SK-N-SH treated with all-trans-retinoic acid at 6 μM for 48 hours (cell line): ENCODE results near the gene COQ7.

Source experiments
- ATAC-seq: fragments of 200-7000 bp; cut with Tn5 transposase; 3 replicates; pipeline ENCODE4 v1.9.1; 2020; ENCODE audit warnings: mild to moderate bottlenecking, moderate library complexity
- ARNTL ChIP-seq: fragments of 450-650 bp; formaldehyde crosslinking; IDR thresholded peaks from 2 replicates; pipeline ENCODE4 v1.5.0; 2020; ENCODE audit warnings: low read depth, mild to moderate bottlenecking, moderate library complexity, borderline replicate concordance
- BACH2 ChIP-seq: fragments of 250-450 bp; sonication (Bioruptor Pico); IDR thresholded peaks from 2 replicates; pipeline ENCODE4 v1.9.0; 2021; ENCODE audit warnings: mild to moderate bottlenecking, borderline replicate concordance
- CREB5 ChIP-seq: fragments of 250-450 bp; sonication (Bioruptor Pico); IDR thresholded peaks from 2 replicates; pipeline ENCODE4 v1.5.1; 2020; ENCODE audit warnings: low read depth, mild to moderate bottlenecking, moderate library complexity
- CSDC2 ChIP-seq: fragments of 250-450 bp; sonication (Bioruptor Pico); IDR thresholded peaks from 2 replicates; pipeline ENCODE4 v1.5.0; 2020; ENCODE audit warnings: mild to moderate bottlenecking, moderate library complexity
- CSRNP3 ChIP-seq: fragments of 250-450 bp; sonication (Bioruptor Pico); IDR thresholded peaks from 2 replicates; pipeline ENCODE4 v1.5.1; 2021; ENCODE audit warnings: mild to moderate bottlenecking, moderate library complexity
- ESRRG ChIP-seq: fragments of 250-450 bp; sonication (Bioruptor Pico); IDR thresholded peaks from 2 replicates; pipeline ENCODE4 v1.6.1; 2021; ENCODE audit warnings: mild to moderate bottlenecking
- GLIS3 ChIP-seq: fragments of 250-450 bp; sonication (Bioruptor Pico); IDR thresholded peaks from 2 replicates; pipeline ENCODE4 v1.5.0; 2020; ENCODE audit warnings: mild to moderate bottlenecking, moderate library complexity
- OSR1 ChIP-seq: fragments of 250-450 bp; sonication (Bioruptor Pico); IDR thresholded peaks from 2 replicates; pipeline ENCODE4 v1.8.0; 2022; ENCODE audit warnings: moderate library complexity, mild to moderate bottlenecking, inconsistent platforms
- PATZ1 ChIP-seq: fragments of 250-450 bp; sonication (Bioruptor Pico); IDR thresholded peaks from 2 replicates; pipeline ENCODE4 v1.8.0; 2020; ENCODE audit warnings: mild to moderate bottlenecking, moderate library complexity, borderline replicate concordance
- POU6F1 ChIP-seq: fragments of 250-450 bp; sonication (Bioruptor Pico); IDR thresholded peaks from 2 replicates; pipeline ENCODE4 v1.8.0; 2021; ENCODE audit warnings: low read depth, mild to moderate bottlenecking, moderate library complexity, borderline replicate concordance
- PPARA ChIP-seq: fragments of 250-450 bp; sonication (Bioruptor Pico); IDR thresholded peaks from 2 replicates; pipeline ENCODE4 v1.5.0; 2020; ENCODE audit warnings: mild to moderate bottlenecking, borderline replicate concordance
- RARB ChIP-seq: fragments of 250-450 bp; sonication (Bioruptor Pico); IDR thresholded peaks from 2 replicates; pipeline ENCODE4 v1.8.0; 2021; ENCODE audit warnings: mild to moderate bottlenecking, moderate library complexity
- SNAI2 ChIP-seq: fragments of 250-450 bp; sonication (Bioruptor Pico); IDR thresholded peaks from 2 replicates; pipeline ENCODE4 v1.5.0; 2020; ENCODE audit warnings: mild to moderate bottlenecking, moderate library complexity
- TCF4 ChIP-seq: fragments of 250-450 bp; sonication (Bioruptor Pico); IDR thresholded peaks from 2 replicates; pipeline ENCODE4 v1.8.0; 2021; ENCODE audit warnings: mild to moderate bottlenecking, moderate library complexity, borderline replicate concordance
- TSHZ2 ChIP-seq: fragments of 250-450 bp; sonication (Bioruptor Pico); IDR thresholded peaks from 2 replicates; pipeline ENCODE4 v1.5.0; 2020; ENCODE audit warnings: mild to moderate bottlenecking, moderate library complexity
- ZC3H10 ChIP-seq: fragments of 250-450 bp; sonication (Bioruptor Pico); IDR thresholded peaks from 2 replicates; pipeline ENCODE4 v1.5.1; 2021; ENCODE audit warnings: mild to moderate bottlenecking, moderate library complexity
- ZFP3 ChIP-seq: fragments of 250-450 bp; sonication (Bioruptor Pico); IDR thresholded peaks from 2 replicates; pipeline ENCODE4 v1.5.0; 2020; ENCODE audit warnings: mild to moderate bottlenecking, moderate library complexity
- ZFP30 ChIP-seq: fragments of 450-650 bp; formaldehyde crosslinking; IDR thresholded peaks from 2 replicates; pipeline ENCODE4 v1.5.0; 2022; ENCODE audit warnings: mild to moderate bottlenecking, moderate library complexity
- ZNF565 ChIP-seq: fragments of 450-650 bp; formaldehyde crosslinking; conservative IDR thresholded peaks from 2 replicates; pipeline ENCODE4 v1.5.0; 2020; ENCODE audit warnings: low read depth, mild to moderate bottlenecking, moderate library complexity
- ZNF70 ChIP-seq: fragments of 450-650 bp; formaldehyde crosslinking; IDR thresholded peaks from 2 replicates; pipeline ENCODE4 v1.5.0; 2020; ENCODE audit warnings: mild to moderate bottlenecking, moderate library complexity
- ZNF8 ChIP-seq: fragments of 450-650 bp; formaldehyde crosslinking; IDR thresholded peaks from 2 replicates; pipeline ENCODE4 v1.5.0; 2020; ENCODE audit warnings: mild to moderate bottlenecking, moderate library complexity

COQ7 gene

GRCh38 chr16:19108409-19109287 lies 41.2 kb downstream of the COQ7 start:
- no peak for ATAC-seq
- no peak for TF ChIP-seq PATZ1 (CRISPR knock-in tag)
- TF ChIP-seq ARNTL (CRISPR knock-in tag) = no peak
- TF ChIP-seq GLIS3 = no peak
- no peak for TF ChIP-seq ZNF565
- no peak for TF ChIP-seq ESRRG (CRISPR knock-in tag)
- no peak for TF ChIP-seq ZNF8 (CRISPR knock-in tag)
- TF ChIP-seq CSRNP3 (CRISPR knock-in tag) = no peak
- no peak for TF ChIP-seq ZNF70 (CRISPR knock-in tag)
- no peak for TF ChIP-seq SNAI2 (CRISPR knock-in tag)
- no peak for TF ChIP-seq OSR1

GRCh38 chr16:19109288-19109664 lies 41.9 kb downstream of the COQ7 start:
- ATAC-seq = no peak
- TF ChIP-seq ZNF565 (no peak), BACH2 (CRISPR knock-in tag) (no peak), ARNTL (CRISPR knock-in tag) (no peak), GLIS3 (no peak), ZFP30 (CRISPR knock-in tag) (no peak), CREB5 (no peak), ZC3H10 (CRISPR knock-in tag) (no peak), PPARA (no peak), TCF4 (CRISPR knock-in tag) (no peak), SNAI2 (CRISPR knock-in tag) (no peak), OSR1 (no peak), CSDC2 (CRISPR knock-in tag) (no peak), ZFP3 (CRISPR knock-in tag) (no peak), ZNF70 (CRISPR knock-in tag) (no peak), RARB (CRISPR knock-in tag) (no peak)

GRCh38 chr16:19110537-19111360 lies 43.3 kb downstream of the COQ7 start:
- no peak for ATAC-seq
- TF ChIP-seq ARNTL (CRISPR knock-in tag) = no peak
- TF ChIP-seq POU6F1 (CRISPR knock-in tag) = no peak
- TF ChIP-seq TCF4 (CRISPR knock-in tag) = no peak
- TF ChIP-seq PPARA = no peak
- TF ChIP-seq ZNF565 = no peak
- TF ChIP-seq ZC3H10 (CRISPR knock-in tag) = no peak
- TF ChIP-seq PATZ1 (CRISPR knock-in tag) = no peak
- no peak for TF ChIP-seq SNAI2 (CRISPR knock-in tag)
- no peak for TF ChIP-seq GLIS3
- TF ChIP-seq TSHZ2 = no peak
- TF ChIP-seq ZFP30 (CRISPR knock-in tag) = no peak
- TF ChIP-seq ESRRG (CRISPR knock-in tag) = no peak
- TF ChIP-seq BACH2 (CRISPR knock-in tag) = no peak
- TF ChIP-seq CSRNP3 (CRISPR knock-in tag) = no peak
